HG03439 (cell line): ENCODE results near the gene FCHSD2.
"Not testable (repeated sequence)": the region's sequence is repeated elsewhere in the genome, so short reads cannot be mapped to it uniquely, and the experiment has no call there.

ENCODE experiments used
- ATAC-seq: cut with Tn5 transposase; IDR thresholded peaks from one replicate; pipeline ENCODE4 v1.9.1; 2021; ENCODE audit warnings: mild to moderate bottlenecking, moderate library complexity; ENCODE audit not compliant: unreplicated experiment

The FCHSD2 gene

DNA sequence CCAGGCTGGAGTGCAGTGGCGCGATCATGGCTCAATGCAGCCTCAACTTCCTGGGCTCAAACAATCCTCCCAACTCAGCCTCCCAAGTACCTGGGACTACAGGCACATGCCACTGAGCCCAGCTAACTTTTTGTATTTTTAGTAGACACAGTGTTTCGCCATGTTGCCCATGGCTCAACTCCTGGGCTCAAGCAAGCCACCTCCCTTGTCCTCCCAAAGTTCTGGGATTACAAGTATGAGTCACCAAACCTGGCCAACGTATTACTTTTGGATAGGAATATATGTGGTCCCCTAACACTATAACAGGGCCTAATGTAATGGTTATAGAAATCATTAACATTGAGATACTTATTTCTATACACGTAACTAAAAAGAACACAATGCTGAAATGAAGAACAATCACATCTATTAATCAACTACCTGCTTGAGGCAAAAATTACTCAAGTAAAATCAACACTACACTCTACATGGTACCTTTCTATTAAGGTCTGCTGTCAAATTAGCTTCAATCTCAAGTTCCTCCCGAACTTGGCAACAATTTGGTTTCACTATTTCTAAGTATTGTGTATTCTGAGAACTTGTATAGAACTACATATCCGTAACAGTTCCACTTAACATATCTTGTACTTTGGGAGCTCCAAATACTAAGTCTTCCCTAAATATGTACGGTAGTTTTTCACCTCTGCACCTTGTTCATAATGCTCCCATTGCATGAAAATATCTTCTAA is 124.9 kb downstream of the FCHSD2 start:
- no peak for ATAC-seq

DNA sequence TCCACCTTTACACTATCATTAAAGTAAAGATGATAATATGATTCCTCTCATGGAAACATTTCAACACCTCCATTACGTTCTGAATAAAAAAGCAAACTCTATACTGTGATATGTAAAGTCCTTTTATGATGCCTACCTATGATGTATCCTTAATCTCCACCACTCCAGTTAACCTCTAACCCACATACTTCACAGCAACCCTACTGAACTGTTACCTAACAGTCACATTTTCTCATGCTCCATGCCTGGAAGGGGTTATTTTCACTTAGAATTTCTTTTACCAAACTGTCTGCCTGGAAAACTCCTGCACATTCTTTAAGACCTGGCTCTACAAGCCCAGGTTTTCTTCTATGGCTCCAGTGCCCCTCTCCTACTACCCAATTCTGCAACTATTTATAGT is 129.1 kb downstream of the FCHSD2 start:
- no peak for ATAC-seq

DNA sequence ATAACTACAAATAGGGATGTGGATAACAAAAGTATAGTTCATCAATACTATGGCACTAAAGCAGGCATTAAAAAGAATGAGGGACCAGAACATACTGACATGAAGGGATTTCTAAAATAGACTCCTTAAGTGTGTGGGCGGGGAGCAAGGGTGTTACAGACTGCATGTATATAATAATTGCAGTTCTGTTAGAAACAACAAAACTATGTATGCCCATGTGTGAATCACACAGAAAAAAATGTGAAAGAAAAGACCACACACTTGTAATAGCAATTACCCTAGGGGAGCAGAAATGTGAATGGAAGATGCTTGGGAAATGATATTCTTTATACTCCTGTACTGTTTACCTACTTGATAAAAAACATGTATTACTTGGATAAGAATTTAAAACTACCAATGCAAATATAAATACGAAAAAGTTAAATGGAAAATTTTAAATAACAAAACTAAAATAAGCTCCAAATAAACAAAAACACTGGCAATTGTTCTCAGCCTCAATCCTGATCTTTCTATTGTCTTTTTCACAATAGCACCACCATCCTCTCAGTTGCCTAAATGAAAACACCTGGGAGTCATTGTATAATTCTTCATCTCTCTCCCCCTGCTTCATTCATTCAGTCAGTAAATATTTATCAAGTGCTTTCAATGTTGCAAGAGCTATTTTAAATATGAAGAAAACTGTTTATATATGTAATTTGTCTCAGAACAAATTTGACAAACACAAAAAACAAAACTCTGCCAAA is 129.8 kb downstream of the FCHSD2 start:
- no peak for ATAC-seq

DNA sequence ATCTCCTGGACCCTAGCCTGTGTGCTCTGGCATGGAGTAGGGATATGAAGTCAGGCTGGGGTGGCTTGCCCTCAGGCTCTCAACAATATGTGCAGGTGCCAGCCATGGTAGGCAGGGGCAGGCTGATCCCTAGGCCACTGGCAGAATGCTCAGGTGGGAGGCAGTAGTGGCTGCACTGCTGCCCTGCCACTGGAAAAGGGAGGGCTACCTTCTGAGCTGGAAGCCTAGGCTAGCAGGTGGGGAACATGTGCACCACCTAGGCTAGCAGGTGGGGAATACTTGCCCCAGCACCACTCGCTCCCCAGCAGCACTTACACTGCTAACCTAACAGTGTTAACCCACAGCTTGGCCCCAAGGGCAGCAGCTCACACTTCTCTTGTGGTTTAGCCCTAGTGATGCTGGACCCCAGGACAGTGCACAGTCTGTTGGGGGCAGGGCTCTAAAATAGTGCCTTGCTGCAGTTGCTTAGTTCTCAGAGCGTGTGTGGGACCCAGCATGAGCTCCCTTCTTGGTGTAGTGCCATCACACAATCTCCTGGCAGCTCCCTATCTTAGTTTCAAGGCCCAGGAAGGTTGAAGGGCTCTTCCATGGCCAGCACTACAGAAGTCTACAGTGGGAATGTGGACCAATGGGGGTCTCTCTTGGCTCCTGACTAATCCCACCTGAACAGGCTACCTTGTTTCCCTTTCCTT is 130.8 kb downstream of the FCHSD2 start:
- no peak for ATAC-seq

DNA sequence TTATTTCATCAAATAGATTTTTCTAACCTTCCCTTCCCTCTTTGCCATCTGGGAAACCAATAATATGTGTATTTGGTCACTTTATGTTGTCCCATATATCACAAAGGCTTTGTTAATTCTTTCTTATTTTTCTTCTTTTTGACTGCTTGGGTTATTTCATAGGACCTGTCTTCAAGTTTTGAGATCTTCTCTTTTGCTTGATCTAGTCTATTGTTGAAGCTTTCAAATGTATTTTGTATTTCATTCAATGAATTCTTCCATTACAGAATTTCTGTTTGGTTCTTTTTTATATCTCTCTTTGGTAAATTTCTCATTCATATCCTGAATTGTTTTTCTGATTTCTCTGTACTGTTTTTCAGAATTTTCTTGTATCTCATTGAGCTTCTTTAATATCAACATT is 132.1 kb downstream of the FCHSD2 start:
- ATAC-seq: no peak

DNA sequence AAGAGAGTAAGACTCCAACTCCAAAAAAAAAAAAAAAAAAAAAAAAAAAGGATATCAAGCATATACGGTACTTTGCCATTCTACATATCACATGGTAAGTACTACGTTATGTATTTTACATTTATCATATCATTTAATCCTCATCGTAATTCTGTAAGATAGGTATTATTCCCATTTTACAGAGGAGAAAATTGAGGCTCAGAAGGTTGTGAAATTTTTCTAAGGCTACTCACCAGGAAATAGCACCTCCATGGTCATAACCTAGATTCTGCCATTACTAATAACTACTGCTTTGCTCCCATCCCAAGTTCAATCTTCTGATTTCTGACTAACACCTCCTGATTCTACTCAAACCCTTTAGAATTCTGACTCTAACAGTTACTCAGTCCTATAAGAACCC is 138.0 kb downstream of the FCHSD2 start:
- ATAC-seq: no peak

DNA sequence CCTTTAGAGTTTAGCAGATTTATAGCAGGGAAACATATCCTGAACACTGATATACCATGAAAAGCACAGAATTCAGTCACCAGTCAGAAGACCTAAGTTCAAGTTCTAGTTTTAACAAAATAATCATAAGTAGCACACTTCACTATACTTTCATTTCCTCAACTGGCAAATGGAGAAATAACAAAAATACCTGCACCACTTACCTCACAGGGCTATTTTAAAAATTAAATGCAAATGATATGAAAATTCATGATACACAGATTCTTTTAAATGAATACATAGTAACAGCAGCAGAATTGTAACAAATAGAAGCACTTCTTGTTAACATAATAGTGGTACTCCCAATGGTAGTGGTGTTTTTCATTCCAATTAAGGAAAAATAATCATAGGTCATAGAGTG is 139.0 kb downstream of the FCHSD2 start:
- ATAC-seq: no peak

DNA sequence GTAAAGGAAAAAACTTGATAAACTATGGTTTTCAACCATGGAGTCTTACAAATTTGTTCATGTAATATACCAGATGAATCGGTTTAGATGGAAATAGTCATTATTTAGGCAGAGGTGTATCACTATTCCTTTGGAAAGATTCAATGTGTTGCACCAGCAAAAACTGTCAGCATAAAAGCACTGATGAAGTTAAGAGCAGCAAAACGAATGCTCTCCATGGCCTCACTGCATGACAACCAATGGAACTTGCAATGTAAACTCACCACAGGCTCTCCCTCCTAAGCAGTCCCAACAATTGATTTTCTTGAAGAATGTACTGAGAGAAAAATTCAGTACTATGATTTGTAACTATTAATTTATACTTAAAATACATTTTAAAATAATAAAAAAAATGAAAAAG is 139.9 kb downstream of the FCHSD2 start:
- ATAC-seq: no peak

DNA sequence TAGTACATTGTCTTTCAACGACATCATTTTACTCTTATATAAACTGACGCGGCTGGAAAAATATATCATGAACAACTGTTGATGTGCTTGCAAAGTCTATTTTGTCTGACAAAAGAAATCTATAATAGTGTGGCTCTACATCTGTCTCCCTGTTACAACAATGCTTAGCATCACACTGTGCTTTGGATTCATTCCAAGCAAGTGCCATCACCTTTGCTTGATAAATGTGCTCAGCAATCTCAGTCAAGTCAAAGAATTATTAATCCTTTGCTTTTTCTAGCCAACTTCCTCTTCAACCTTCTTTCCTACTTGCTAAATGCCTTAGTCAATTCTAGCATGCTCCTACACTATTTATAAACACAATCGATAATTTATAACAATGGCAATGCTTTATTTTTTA is 140.5 kb downstream of the FCHSD2 start:
- ATAC-seq: no peak

DNA sequence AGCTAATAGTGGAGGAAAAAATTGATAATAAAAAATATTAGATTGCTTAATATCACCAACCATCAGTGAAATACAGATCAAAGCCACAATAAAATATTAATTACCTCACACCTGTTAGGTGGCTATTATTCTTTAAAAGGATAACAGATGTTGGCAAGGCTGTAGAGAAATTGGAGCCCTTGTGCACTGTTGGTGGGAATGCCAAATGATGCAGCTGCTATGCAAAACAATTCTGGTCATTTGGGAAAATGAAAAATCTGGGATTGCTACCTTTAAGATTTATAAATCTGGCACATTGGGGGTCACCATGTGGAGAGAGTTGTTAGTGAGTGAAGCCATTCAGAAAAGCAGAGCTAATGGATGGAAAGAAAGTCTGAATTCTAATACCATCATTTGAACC is 143.4 kb downstream of the FCHSD2 start:
- no peak for ATAC-seq

DNA sequence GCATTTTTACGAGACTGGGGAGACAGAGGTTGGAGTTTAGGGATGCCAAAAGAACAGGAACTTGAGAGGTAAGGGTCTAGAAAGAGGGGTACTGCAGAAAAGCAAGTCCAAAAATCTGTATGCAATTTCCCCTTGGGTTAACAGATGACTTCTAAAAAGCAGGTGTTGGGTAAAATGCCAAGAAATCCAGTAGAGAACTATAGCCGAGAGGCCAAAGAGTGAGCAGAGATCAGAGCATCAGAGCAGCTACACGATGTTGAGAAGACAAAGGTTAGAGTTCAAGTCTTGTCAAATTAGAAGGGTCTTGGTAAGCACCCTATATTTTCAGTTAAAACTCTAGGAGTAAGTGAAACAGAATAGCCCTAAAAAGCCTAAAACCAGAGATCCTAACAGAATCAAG is 145.2 kb downstream of the FCHSD2 start:
- no peak for ATAC-seq

DNA sequence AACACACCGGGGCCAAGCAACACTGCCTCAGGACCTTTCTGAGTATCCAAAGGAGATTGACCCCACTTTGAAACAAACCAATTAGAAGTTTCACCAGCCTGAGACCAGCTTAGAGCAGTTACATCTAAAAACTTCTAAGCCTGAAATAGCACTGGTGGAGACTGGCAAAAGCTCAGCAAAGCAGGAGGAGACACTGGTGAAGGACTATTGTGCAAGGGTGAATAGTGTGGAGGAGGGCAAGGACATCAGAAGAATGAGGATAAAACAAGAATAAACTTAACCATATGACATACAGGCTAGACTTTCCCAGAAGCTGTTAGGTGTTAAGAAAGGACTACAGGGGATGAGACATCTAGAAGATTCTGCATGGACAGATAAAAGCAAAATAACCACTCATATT is 152.4 kb downstream of the FCHSD2 start:
- ATAC-seq: no peak

DNA sequence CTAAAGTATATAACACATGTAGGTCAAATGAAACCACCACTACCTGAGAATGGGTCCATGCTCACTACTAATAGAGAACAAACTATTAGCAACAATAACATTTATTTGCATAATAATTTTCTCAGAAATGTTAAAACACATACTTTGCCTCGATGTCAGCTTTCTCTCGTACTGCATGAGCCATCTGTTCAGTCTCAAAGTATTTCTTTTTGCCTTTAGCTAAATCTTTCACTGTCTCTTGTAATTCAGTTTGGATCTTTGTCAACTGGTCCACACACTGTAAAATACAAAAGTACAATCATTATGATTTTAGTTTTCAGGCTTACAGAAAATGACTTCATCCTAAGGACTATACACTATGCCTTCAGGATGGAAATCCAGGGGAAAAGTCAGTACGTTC is 153.3 kb downstream of the FCHSD2 start:
- no peak for ATAC-seq

DNA sequence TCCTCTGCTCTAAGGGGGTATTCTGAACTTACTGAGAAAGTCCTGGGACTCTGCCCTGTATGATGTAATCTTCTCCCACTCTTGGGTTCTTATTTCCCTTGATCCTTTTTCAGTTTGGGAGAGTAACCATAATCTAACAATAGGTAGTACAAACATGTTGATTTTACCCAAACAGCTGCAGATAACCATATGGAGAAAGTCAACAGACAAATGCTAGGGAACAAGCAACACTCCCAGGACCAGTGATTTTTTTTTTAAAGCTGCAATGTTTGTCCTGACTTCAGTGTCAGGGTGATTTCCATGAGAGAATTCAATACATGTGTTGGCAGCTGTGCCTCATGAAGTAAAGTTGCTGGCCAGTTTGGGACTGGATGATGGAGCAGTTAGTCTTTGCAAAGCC is 156.5 kb downstream of the FCHSD2 start:
- no peak for ATAC-seq

DNA sequence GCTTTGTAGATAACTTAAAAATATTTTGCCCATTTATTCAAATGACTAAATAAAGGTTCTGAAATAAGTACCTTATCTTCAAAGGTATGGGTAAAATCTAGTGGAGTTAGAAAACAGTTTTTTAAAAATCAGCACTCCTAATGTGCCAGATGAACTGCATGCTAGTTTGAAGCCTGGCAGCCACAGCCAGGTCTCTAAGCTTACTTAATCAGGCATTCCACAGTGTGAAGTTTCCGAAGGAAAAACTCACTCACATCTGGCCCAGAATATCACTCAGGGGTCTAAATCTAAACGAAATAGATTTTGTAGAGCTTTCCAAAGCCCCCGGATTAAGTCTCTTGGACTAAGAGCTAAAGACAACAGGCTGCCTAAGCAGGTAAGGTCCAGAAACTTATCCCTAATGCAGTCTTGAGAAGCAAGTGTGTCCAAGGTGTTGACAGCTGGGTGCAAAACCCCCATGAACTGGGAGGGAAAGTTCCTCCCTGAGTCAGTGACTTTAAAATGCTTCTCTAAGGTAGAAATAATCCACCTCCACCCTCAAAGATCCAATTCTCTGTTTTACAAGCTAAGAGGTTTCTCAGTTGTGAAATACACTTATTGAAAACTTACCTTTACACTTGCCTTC is 157.6 kb downstream of the FCHSD2 start:
- no peak for ATAC-seq

DNA sequence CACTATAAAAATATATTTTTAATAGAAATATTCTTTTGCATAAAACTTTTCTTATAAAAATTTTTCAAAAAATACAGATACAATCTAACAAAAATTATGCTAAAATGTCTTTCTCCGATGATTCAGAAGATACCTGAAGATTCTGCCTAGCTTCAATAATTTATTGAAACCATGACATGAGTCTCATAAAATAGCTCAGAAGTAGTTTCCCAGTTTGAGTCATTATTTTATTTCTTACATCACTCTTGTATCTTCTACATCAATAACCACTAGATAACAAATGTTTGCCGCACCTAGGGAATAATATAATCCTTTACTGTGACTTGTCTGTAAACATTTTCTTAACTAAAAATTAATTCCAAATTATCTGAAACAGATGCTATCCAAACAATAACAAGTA is 158.6 kb downstream of the FCHSD2 start:
- no peak for ATAC-seq

DNA sequence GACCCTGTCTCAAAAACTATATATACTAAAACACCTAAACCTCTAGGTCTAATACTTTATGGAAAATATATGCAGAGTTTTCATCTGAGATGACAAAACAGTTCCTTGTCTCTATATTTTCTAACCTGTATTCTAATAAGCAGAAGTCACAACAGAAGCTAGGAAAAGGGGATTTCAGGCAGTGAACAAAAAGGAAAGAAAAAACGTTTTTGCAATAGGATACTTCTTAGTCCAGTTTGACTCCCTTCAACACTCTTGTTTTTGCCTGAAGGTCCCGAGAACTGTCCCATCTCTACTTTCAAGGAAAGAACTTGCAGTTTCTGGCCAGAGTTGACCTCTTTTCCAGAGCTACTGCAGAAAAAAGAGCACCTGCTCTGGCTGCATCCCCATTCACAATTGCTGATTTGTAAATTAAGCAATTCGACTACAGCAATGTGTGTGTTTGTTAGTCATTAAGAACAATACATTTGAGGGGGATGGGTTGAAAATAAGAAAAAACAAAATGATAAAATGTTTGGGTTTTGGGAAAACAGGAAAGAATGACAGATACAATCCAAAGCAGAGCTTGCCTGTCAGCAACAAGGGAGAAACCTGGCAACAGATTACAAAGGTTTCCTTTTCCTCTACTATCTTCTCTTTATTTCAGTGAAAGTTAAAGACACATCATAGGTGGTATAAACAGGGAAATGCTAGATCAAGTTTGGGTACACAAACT is 160.0 kb downstream of the FCHSD2 start:
- no peak for ATAC-seq

DNA sequence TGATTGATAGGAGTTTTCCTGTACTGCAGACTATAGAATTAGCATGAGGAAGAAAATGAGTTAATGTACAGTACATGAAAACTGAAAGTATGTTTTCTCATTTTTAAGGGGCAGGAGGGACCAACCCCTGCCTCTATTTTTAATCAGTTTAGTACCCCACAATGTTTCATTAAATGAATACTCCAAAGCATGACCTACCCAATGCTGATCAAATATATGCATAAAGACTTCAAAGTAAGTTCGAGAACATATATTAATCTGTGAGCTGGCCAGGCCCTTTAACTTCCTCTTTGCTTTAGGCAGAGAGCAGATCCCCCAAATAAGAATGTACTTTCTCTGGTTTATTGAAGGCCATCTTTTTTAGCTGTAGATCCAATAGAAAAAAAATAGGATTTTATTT is 161.0 kb downstream of the FCHSD2 start:
- ATAC-seq: no peak

DNA sequence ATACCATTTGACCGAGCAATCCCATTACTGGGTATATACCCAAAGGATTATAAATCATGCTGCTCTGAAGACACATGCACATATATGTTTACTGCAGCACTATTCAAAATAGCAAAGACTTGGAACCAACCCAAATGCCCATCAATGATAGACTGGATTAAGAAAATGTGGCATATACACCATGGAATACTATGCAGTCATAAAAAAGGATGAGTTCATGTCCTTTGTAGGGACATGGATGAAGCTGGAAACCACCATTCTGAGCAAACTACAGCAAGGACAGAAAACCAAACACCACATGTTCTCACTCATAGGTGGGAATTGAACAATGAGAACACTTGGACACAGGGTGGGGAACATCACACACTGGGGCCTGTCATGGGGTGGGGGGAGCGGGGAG is 164.3 kb downstream of the FCHSD2 start:
- not testable (repeated sequence) for ATAC-seq

DNA sequence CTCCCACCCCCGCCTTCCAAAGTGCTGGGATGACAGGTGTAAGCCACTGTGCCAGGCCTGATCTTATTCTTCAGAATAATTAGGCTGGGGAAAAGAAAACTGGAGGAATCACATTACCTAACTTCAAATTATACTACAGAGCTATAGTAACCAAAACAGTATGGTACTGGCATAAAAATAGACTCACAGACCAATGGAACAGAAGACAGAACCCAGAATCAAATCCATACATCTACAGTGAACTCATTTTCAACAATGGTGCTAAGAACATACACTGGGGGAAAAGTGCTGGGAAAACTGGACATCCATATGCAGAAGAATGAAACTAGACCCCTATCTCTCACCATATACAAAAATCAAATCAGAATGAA is 165.6 kb downstream of the FCHSD2 start:
- ATAC-seq: not testable (repeated sequence)
